Measurements from ENCODE around the gene CDK5R2. TPM values are rescaled to one million over a fixed set of nuclear protein-coding genes. Genes with fewer than 3 reads are reported as not detected.

Gene CDK5R2
- total and polyA plus RNA-seq, 2 experiments from 2014 or later, result not detected

GRCh38 chr2:218954541-218955300 lies 4.7 kb upstream of the CDK5R2 start:
- H3K9me3 ChIP-seq (ENCODE audit: low read depth), result no peaks in the 10 kb centered on the region
- no peaks in the 10 kb centered on the region for H3K4me1 ChIP-seq (ENCODE audit: insufficient read depth)
- H3F3A ChIP-seq (ENCODE audit: insufficient read depth), result no peaks in the 10 kb centered on the region
- no peak overlapping the region for H2AFZ ChIP-seq
- no peaks in the 10 kb centered on the region for H3K36me3 ChIP-seq (ENCODE audit: low read depth)
- H3K4me2 ChIP-seq (ENCODE audit: unreplicated experiment), result no peak overlapping the region
- TF ChIP-seq EZH2 (IDR thresholded peaks at IDR 0.05; ENCODE audit: insufficient read depth, poor library complexity, severe bottlenecking) (no peak), EZH2phosphoT487 (IDR thresholded peaks at IDR 0.05; ENCODE audit: insufficient read depth, low read depth) (no peak)
- no peaks in the 10 kb centered on the region for H3K9me2 ChIP-seq (ENCODE audit: insufficient read depth)
- no peak overlapping the region for H3K27ac ChIP-seq
- H4K20me1 ChIP-seq (ENCODE audit: insufficient read depth), result no peaks in the 10 kb centered on the region
- no peak for DNase-seq
- H3K27me3 ChIP-seq (replicated peaks; ENCODE audit: insufficient read depth), result peaks cover 29% of the 10 kb centered on the region
- no peak overlapping the region for H3K9ac ChIP-seq
- in situ Hi-C loops (cut with MboI), result no loop called here
- H3K79me2 ChIP-seq (ENCODE audit: insufficient read depth), result no peaks in the 10 kb centered on the region
- no peak overlapping the region for H3K4me3 ChIP-seq
- 54 to 55% methylated on average over 8 of the region's 8 CpGs for WGBS, 2 experiments (ENCODE audit: low coverage in 1 of 2, low lambda C conversion rate in 2 of 2, missing lambda C conversion rate in 2 of 2)

GRCh38 chr2:218956039-218956438 lies 3.4 kb upstream of the CDK5R2 start:
- Histone ChIP-seq H4K20me1 (ENCODE audit: insufficient read depth) (no peaks in the 10 kb centered on the region), H3K79me2 (ENCODE audit: insufficient read depth) (no peaks in the 10 kb centered on the region), H3K27ac (no peak overlapping the region), H3K36me3 (ENCODE audit: low read depth) (no peaks in the 10 kb centered on the region), H3K9me2 (ENCODE audit: insufficient read depth) (no peaks in the 10 kb centered on the region), H3F3A (ENCODE audit: insufficient read depth) (no peaks in the 10 kb centered on the region), H3K27me3 (replicated peaks; ENCODE audit: insufficient read depth) (peaks cover 34% of the 10 kb centered on the region), H3K4me1 (ENCODE audit: insufficient read depth) (no peaks in the 10 kb centered on the region), H3K9me3 (ENCODE audit: low read depth) (no peaks in the 10 kb centered on the region), H3K9ac (no peak overlapping the region), H3K4me2 (ENCODE audit: unreplicated experiment) (no peak overlapping the region), H2AFZ (no peak overlapping the region), H3K4me3 (no peak overlapping the region)
- in situ Hi-C loops (cut with MboI), result no loop called here
- 0 to 4% methylated on average over 1 of the region's 1 CpG for WGBS, 2 experiments (ENCODE audit: low coverage in 1 of 2, low lambda C conversion rate in 2 of 2, missing lambda C conversion rate in 2 of 2)
- TF ChIP-seq EZH2phosphoT487 (IDR thresholded peaks at IDR 0.05; ENCODE audit: insufficient read depth, low read depth) (no peak), EZH2 (IDR thresholded peaks at IDR 0.05; ENCODE audit: insufficient read depth, poor library complexity, severe bottlenecking) (no peak)
- no peak for DNase-seq

- Histone ChIP-seq H3K4me3 (no peak overlapping the region), H3K9me2 (ENCODE audit: insufficient read depth) (no peaks in the 10 kb centered on the region), H3K27me3 (replicated peaks; ENCODE audit: insufficient read depth) (peaks cover 46% of the 10 kb centered on the region), H3K36me3 (ENCODE audit: low read depth) (no peaks in the 10 kb centered on the region), H3K9me3 (ENCODE audit: low read depth) (no peaks in the 10 kb centered on the region), H4K20me1 (ENCODE audit: insufficient read depth) (no peaks in the 10 kb centered on the region), H2AFZ (no peak overlapping the region), H3K4me1 (ENCODE audit: insufficient read depth) (no peaks in the 10 kb centered on the region), H3K79me2 (ENCODE audit: insufficient read depth) (no peaks in the 10 kb centered on the region), H3F3A (ENCODE audit: insufficient read depth) (no peaks in the 10 kb centered on the region), H3K4me2 (ENCODE audit: unreplicated experiment) (no peak overlapping the region), H3K9ac (no peak overlapping the region), H3K27ac (no peak overlapping the region)
- in situ Hi-C loops (cut with MboI), result no loop called here
- no peak for TF ChIP-seq EZH2 (IDR thresholded peaks at IDR 0.05; ENCODE audit: insufficient read depth, poor library complexity, severe bottlenecking)
- no peak for TF ChIP-seq EZH2phosphoT487 (IDR thresholded peaks at IDR 0.05; ENCODE audit: insufficient read depth, low read depth)
- no peak for DNase-seq
- 54 to 55% methylated on average over 4 of the region's 4 CpGs for WGBS, 2 experiments (ENCODE audit: low coverage in 1 of 2, low lambda C conversion rate in 2 of 2, missing lambda C conversion rate in 2 of 2)
Measured at GRCh38 chr2:218957671-218958070, 1.8 kb upstream of the CDK5R2 start.

GRCh38 chr2:218958276-218958675 lies 1.2 kb upstream of the CDK5R2 start:
- no peaks in the 10 kb centered on the region for H3K36me3 ChIP-seq (ENCODE audit: low read depth)
- in situ Hi-C loops (cut with MboI), result no loop called here
- H3K9me3 ChIP-seq (ENCODE audit: low read depth), result no peaks in the 10 kb centered on the region
- H3K27me3 ChIP-seq (replicated peaks; ENCODE audit: insufficient read depth), result peaks cover 44% of the 10 kb centered on the region
- H3K4me2 ChIP-seq (ENCODE audit: unreplicated experiment), result no peak overlapping the region
- no peaks in the 10 kb centered on the region for H3K9me2 ChIP-seq (ENCODE audit: insufficient read depth)
- H3K9ac ChIP-seq, result no peak overlapping the region
- H4K20me1 ChIP-seq (ENCODE audit: insufficient read depth), result no peaks in the 10 kb centered on the region
- DNase-seq, result no peak
- no peak overlapping the region for H2AFZ ChIP-seq
- H3F3A ChIP-seq (ENCODE audit: insufficient read depth), result no peaks in the 10 kb centered on the region
- TF ChIP-seq EZH2 (IDR thresholded peaks at IDR 0.05; ENCODE audit: insufficient read depth, poor library complexity, severe bottlenecking), result no peak
- TF ChIP-seq EZH2phosphoT487 (IDR thresholded peaks at IDR 0.05; ENCODE audit: insufficient read depth, low read depth), result no peak
- 65 to 100% methylated on average over 1 of the region's 1 CpG for WGBS, 2 experiments (ENCODE audit: low coverage in 1 of 2, low lambda C conversion rate in 2 of 2, missing lambda C conversion rate in 2 of 2)
- H3K4me3 ChIP-seq, result no peak overlapping the region
- H3K4me1 ChIP-seq (ENCODE audit: insufficient read depth), result no peaks in the 10 kb centered on the region
- no peaks in the 10 kb centered on the region for H3K79me2 ChIP-seq (ENCODE audit: insufficient read depth)
- no peak overlapping the region for H3K27ac ChIP-seq

Measured in GM23248 (cell line).